IMR-90 (cell line): Measurements from ENCODE around the gene TMEM43. TPM values are rescaled to one million over a fixed set of nuclear protein-coding genes. Genes with fewer than 3 reads are reported as not detected.

Experiments used
- ATAC-seq: fragments of 200-7000 bp; cut with Tn5 transposase; 2 replicates; pipeline ENCODE4 v1.9.1; 2020; ENCODE audit warnings: low read depth, mild to moderate bottlenecking, moderate library complexity
- BruUV-seq: library from RNA; stranded (reverse); fragments of 400-500 nt; replicated peaks from 2 replicates; lab custom pipeline; 2021; lab: Mats Ljungman, UMichigan
- CTCF ChIA-PET: fragments of 300-600 bp; formaldehyde crosslinking; extraction: SDS; loops from one replicate; lab custom pipeline; 2021; ENCODE audit warnings: antibody characterized with exemption; lab: Yijun Ruan, JAX
- POLR2A ChIA-PET: fragments of 300-600 bp; sonication (Branson Sonifier 250); formaldehyde crosslinking; loops from one replicate; lab custom pipeline; 2022; ENCODE audit warnings: antibody characterized with exemption; ENCODE audit not compliant: unreplicated experiment; lab: Charles Lee
- DNase-seq: peaks from one replicate; pipeline ENCODE4 v3.0.0; 2013
- H2AFZ ChIP-seq: replicated peaks from 2 replicates; pipeline ENCODE3; 2013; ENCODE audit warnings: low read length, mild to moderate bottlenecking; ENCODE audit not compliant: poor library complexity
- H2AK5ac ChIP-seq: 2 replicates; pipeline ENCODE4 v1.6.1; 2013; ENCODE audit warnings: low read depth, low read length, inconsistent platforms
- H2AK9ac ChIP-seq: replicated peaks from 2 replicates; pipeline ENCODE3; 2013; ENCODE audit warnings: mild to moderate bottlenecking, low read depth, low read length, moderate library complexity; ENCODE audit not compliant: poor library complexity
- H2BK120ac ChIP-seq: 2 replicates; pipeline ENCODE4 v1.6.1; 2013; ENCODE audit warnings: low read depth, low read length, inconsistent platforms
- H2BK15ac ChIP-seq: 3 replicates; pipeline ENCODE4 v1.6.1; 2013; ENCODE audit warnings: low read depth, low read length, inconsistent platforms
- H2BK20ac ChIP-seq: 2 replicates; pipeline ENCODE4 v1.6.1; 2013; ENCODE audit warnings: low read depth, mild to moderate bottlenecking, inconsistent platforms, low read length, moderate library complexity
- H2BK5ac ChIP-seq: 2 replicates; pipeline ENCODE4 v1.6.1; 2013; ENCODE audit warnings: mild to moderate bottlenecking, low read depth, low read length, inconsistent platforms; ENCODE audit not compliant: poor library complexity, severe bottlenecking
- H3K14ac ChIP-seq: replicated peaks from 2 replicates; pipeline ENCODE4 v1.6.1; 2013; ENCODE audit warnings: low read depth, low read length, inconsistent platforms
- H3K18ac ChIP-seq: 2 replicates; pipeline ENCODE4 v1.6.1; 2013; ENCODE audit warnings: low read depth, low read length, control low read depth
- H3K23ac ChIP-seq: 2 replicates; pipeline ENCODE4 v1.6.1; 2013; ENCODE audit warnings: low read depth, low read length, inconsistent platforms
- H3K27ac ChIP-seq: 2 replicates; pipeline ENCODE4 v1.5.1; 2013; ENCODE audit warnings: mild to moderate bottlenecking, control low read depth, low read length; ENCODE audit not compliant: insufficient read depth
- H3K27me3 ChIP-seq: 2 replicates; pipeline ENCODE4 v1.6.1; 2013; ENCODE audit warnings: low read length; ENCODE audit not compliant: control insufficient read depth, insufficient read depth
- H3K36me3 ChIP-seq: 2 replicates; pipeline ENCODE4 v1.6.1; 2013; ENCODE audit warnings: low read length, mixed read lengths; ENCODE audit not compliant: control insufficient read depth, insufficient read depth
- H3K4ac ChIP-seq: 2 replicates; pipeline ENCODE4 v1.6.1; 2013; ENCODE audit warnings: low read depth, low read length, inconsistent platforms
- H3K4me1 ChIP-seq: 2 replicates; pipeline ENCODE4 v1.6.1; 2013; ENCODE audit warnings: low read length, mixed read lengths; ENCODE audit not compliant: control insufficient read depth, insufficient read depth
- H3K4me2 ChIP-seq: 2 replicates; pipeline ENCODE4 v1.6.1; 2013; ENCODE audit warnings: low read depth, mild to moderate bottlenecking, control low read depth, low read length, moderate library complexity
- H3K4me3 ChIP-seq: 2 replicates; pipeline ENCODE4 v1.5.1; 2013; ENCODE audit warnings: low read depth, mild to moderate bottlenecking, control low read depth, low read length, moderate library complexity; ENCODE audit not compliant: insufficient read depth
- H3K56ac ChIP-seq: 2 replicates; pipeline ENCODE4 v1.6.1; 2013; ENCODE audit warnings: low read length, inconsistent platforms; ENCODE audit not compliant: insufficient read depth; ENCODE audit errors: extremely low read depth
- H3K79me1 ChIP-seq, 2 experiments: 2 replicates each; pipeline ENCODE4 v1.6.1; 2013; ENCODE audit warnings: low read length in 2 of 2, inconsistent platforms in 1 of 2, low read depth in 1 of 2
- H3K9ac ChIP-seq: 2 replicates; pipeline ENCODE4 v1.6.1; 2013; ENCODE audit warnings: low read depth, low read length, control low read depth
- H3K9me1 ChIP-seq: 2 replicates; pipeline ENCODE4 v1.6.1; 2013; ENCODE audit warnings: low read length, inconsistent platforms; ENCODE audit not compliant: insufficient read depth
- H3K9me3 ChIP-seq: 2 replicates; pipeline ENCODE4 v1.6.1; 2013; ENCODE audit warnings: low read length; ENCODE audit not compliant: control insufficient read depth, insufficient read depth
- H4K20me1 ChIP-seq: 2 replicates; pipeline ENCODE4 v1.6.1; 2013; ENCODE audit warnings: low read length, inconsistent platforms; ENCODE audit not compliant: insufficient read depth
- H4K5ac ChIP-seq: 2 replicates; pipeline ENCODE4 v1.6.1; 2013; ENCODE audit warnings: mild to moderate bottlenecking, low read depth, low read length, control low read depth
- H4K8ac ChIP-seq, 2 experiments: 2 replicates each; pipeline ENCODE4 v1.6.1; 2013; ENCODE audit warnings: low read depth in 2 of 2, low read length in 2 of 2, control low read depth in 1 of 2, inconsistent platforms in 1 of 2
- H4K91ac ChIP-seq: 2 replicates; pipeline ENCODE4 v1.6.1; 2013; ENCODE audit warnings: low read depth, low read length, inconsistent platforms; ENCODE audit not compliant: insufficient read depth
- BHLHE40 ChIP-seq: fragments of 150-350 bp; IDR thresholded peaks from 2 replicates; pipeline ENCODE4 v1.6.1; 2016; ENCODE audit warnings: mild to moderate bottlenecking, low read depth, low read length
- CEBPB ChIP-seq: IDR thresholded peaks from 2 replicates; pipeline ENCODE4 v1.6.1; 2012; ENCODE audit warnings: low read depth, low read length, improper control_type of control experiment
- CHD1 ChIP-seq: IDR thresholded peaks from 2 replicates; pipeline ENCODE4 v1.6.1; 2012; ENCODE audit warnings: low read depth, low read length, improper control_type of control experiment
- FOS ChIP-seq: fragments of 150-350 bp; IDR thresholded peaks from 2 replicates; pipeline ENCODE4 v1.6.1; 2016; ENCODE audit warnings: low read depth, low read length
- MAFK ChIP-seq: IDR thresholded peaks from 2 replicates; pipeline ENCODE4 v1.6.1; 2012; ENCODE audit warnings: low read depth, low read length, improper control_type of control experiment
- MAZ ChIP-seq: IDR thresholded peaks from 2 replicates; pipeline ENCODE4 v1.6.1; 2012; ENCODE audit warnings: low read depth, mild to moderate bottlenecking, low read length, improper control_type of control experiment, moderate library complexity, borderline replicate concordance
- MXI1 ChIP-seq: IDR thresholded peaks from 2 replicates; pipeline ENCODE4 v1.6.1; 2012; ENCODE audit warnings: low read depth, mild to moderate bottlenecking, low read length, moderate library complexity, borderline replicate concordance
- NFE2L2 ChIP-seq: fragments of 150-350 bp; IDR thresholded peaks from 2 replicates; pipeline ENCODE4 v1.6.1; 2016; ENCODE audit warnings: low read depth, mild to moderate bottlenecking, low read length
- POLR2A ChIP-seq: IDR thresholded peaks from 2 replicates; pipeline ENCODE4 v1.6.1; 2012; ENCODE audit warnings: mild to moderate bottlenecking, low read depth, low read length
- RAD21 ChIP-seq: IDR thresholded peaks from 2 replicates; pipeline ENCODE4 v1.6.1; 2012; ENCODE audit warnings: low read length, improper control_type of control experiment
- RCOR1 ChIP-seq: IDR thresholded peaks from 2 replicates; pipeline ENCODE4 v1.6.1; 2012; ENCODE audit warnings: mild to moderate bottlenecking, low read length, improper control_type of control experiment; ENCODE audit not compliant: insufficient replicate concordance
- RFX5 ChIP-seq: IDR thresholded peaks from 2 replicates; pipeline ENCODE4 v1.8.0; 2012; ENCODE audit warnings: low read depth, mild to moderate bottlenecking, low read length, moderate library complexity
- SMC3 ChIP-seq: fragments of 150-350 bp; IDR thresholded peaks from 2 replicates; pipeline ENCODE4 v1.6.1; 2016; ENCODE audit warnings: low read depth, mild to moderate bottlenecking, antibody characterized with exemption, low read length, moderate library complexity
- WGBS, 2 experiments: methylation state at CpG; one replicate each; pipeline versions ENCODE4 v1.1.5 to v1.1.7; 2013; ENCODE audit warnings: missing lambda C conversion rate in 2 of 2; ENCODE audit not compliant: insufficient read length in 1 of 2; ENCODE audit errors: extremely low coverage in 2 of 2; 5-methylcytosine and 5-hydroxymethylcytosine counted together
- dilution Hi-C: fragments of 300-500 bp; cut with HindIII; formaldehyde crosslinking; loops from one replicate; pipeline ENCODE4 v1.14.3; 2018; ENCODE audit warnings: low sequenced_read_pairs; ENCODE audit not compliant: unreplicated experiment
- in situ Hi-C: fragments of 300-500 bp; cut with MboI; formaldehyde crosslinking; loops from 3 replicates; pipeline ENCODE4 v1.14.3; 2019; ENCODE audit warnings: low sequenced_read_pairs, inconsistent platforms, mixed read lengths
- intact Hi-C: fragments of 100-400 bp; cut with micrococcal nuclease; formaldehyde crosslinking; loops from 2 replicates; pipeline ENCODE4 v1.10.0; 2022
- polyA plus RNA-seq, 3 experiments: library from polyadenylated mRNA; depleted of rRNA; stranded (reverse); fragments of >200 nt; gene quantifications; 2 replicates each; pipeline ENCODE4 v1.2.3, GENCODE V29; 2012; ENCODE audit warnings: low replicate concordance in 1 of 3
- total RNA-seq: library from RNA; depleted of rRNA; stranded (reverse); fragments of >200 nt; gene quantifications from 2 replicates; pipeline ENCODE4 v1.2.3, GENCODE V29; 2012
- TF ChIP-seq, protein P1 (sequence below): fragments of 150-350 bp; IDR thresholded peaks from 2 replicates; pipeline ENCODE4 v1.6.1; 2017; ENCODE audit warnings: mild to moderate bottlenecking, antibody characterized with exemption, low read length, low read depth
- TF ChIP-seq, protein P2 (sequence below): conservative IDR thresholded peaks from 2 replicates; pipeline ENCODE4 v1.5.1; 2012; ENCODE audit warnings: mild to moderate bottlenecking, low read depth, low read length, improper control_type of control experiment
- TF ChIP-seq, protein P3 (sequence below): fragments of 150-350 bp; IDR thresholded peaks from 2 replicates; pipeline ENCODE4 v1.6.1; 2016; ENCODE audit warnings: low read depth, mild to moderate bottlenecking, low read length, moderate library complexity, borderline replicate concordance

Gene TMEM43
- total and polyA plus RNA-seq, 2 of the 4 experiments (the other 2 are of a cell fraction) = 109 to 114 TPM

DNA sequence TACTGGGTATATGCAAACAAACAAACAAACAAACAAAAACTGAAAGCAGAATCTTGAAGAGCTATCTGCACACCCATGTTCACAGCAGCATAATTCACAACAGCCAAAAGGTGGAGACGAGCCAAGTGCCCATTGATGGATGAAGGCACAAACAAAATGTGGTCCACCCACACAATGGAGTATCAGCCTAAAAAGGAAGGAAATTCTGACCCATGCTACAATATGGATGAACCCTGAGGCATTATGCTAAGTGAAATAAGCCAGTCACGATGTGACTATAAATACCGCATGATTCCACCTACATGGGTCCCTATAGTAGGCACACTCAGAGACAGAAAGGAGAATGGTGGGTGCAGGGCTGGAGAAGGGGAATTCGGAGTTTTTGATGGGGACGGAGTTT is 29.4 kb downstream of the TMEM43 start:
- POLR2A ChIA-PET = no interaction called here
- no peak overlapping the region for H2BK5ac ChIP-seq

More for the DNA sequence above, 29.4 kb downstream of the TMEM43 start:
- Histone ChIP-seq H2BK20ac (no peak overlapping the region), H3K4me2 (no peak overlapping the region), H2AK9ac (no peak overlapping the region), H3K4ac (no peak overlapping the region), H4K91ac (no peak overlapping the region), H3K4me3 (no peak overlapping the region), H3K23ac (no peak overlapping the region), H4K8ac (no peak overlapping the region), H2BK120ac (no peak overlapping the region), H2BK15ac (no peak overlapping the region), H3K18ac (no peak overlapping the region), H3K56ac (no peak overlapping the region), H3K9ac (no peak overlapping the region), H3K36me3 (peaks cover 66% of the 10 kb centered on the region), H3K4me1 (no peaks in the 10 kb centered on the region), H2AFZ (no peak overlapping the region), H3K14ac (no peak overlapping the region), H3K9me3 (no peaks in the 10 kb centered on the region), H3K79me1 (peaks cover 25 to 35% of the 10 kb centered on the region in 2 experiments), H2AK5ac (no peak overlapping the region), H3K27ac (no peak overlapping the region), H3K27me3 (no peaks in the 10 kb centered on the region), H4K5ac (no peak overlapping the region), H4K20me1 (no peaks in the 10 kb centered on the region), H3K9me1 (peaks cover under 1% of the 10 kb centered on the region; the same call in 1 of the 2 replicates)
- TF ChIP-seq RFX5 (no peak), CHD1 (no peak), POLR2A (no peak), MAFK (no peak), RAD21 (no peak), FOS (no peak), CEBPB (no peak), BHLHE40 (no peak), MXI1 (no peak), NFE2L2 (no peak), RCOR1 (no peak), SMC3 (no peak), MAZ (no peak)
- TF ChIP-seq, protein P1, sequence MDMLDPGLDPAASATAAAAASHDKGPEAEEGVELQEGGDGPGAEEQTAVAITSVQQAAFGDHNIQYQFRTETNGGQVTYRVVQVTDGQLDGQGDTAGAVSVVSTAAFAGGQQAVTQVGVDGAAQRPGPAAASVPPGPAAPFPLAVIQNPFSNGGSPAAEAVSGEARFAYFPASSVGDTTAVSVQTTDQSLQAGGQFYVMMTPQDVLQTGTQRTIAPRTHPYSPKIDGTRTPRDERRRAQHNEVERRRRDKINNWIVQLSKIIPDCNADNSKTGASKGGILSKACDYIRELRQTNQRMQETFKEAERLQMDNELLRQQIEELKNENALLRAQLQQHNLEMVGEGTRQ = no peak
- TF ChIP-seq, protein P2, sequence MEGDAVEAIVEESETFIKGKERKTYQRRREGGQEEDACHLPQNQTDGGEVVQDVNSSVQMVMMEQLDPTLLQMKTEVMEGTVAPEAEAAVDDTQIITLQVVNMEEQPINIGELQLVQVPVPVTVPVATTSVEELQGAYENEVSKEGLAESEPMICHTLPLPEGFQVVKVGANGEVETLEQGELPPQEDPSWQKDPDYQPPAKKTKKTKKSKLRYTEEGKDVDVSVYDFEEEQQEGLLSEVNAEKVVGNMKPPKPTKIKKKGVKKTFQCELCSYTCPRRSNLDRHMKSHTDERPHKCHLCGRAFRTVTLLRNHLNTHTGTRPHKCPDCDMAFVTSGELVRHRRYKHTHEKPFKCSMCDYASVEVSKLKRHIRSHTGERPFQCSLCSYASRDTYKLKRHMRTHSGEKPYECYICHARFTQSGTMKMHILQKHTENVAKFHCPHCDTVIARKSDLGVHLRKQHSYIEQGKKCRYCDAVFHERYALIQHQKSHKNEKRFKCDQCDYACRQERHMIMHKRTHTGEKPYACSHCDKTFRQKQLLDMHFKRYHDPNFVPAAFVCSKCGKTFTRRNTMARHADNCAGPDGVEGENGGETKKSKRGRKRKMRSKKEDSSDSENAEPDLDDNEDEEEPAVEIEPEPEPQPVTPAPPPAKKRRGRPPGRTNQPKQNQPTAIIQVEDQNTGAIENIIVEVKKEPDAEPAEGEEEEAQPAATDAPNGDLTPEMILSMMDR = no peak
- TF ChIP-seq, protein P3, sequence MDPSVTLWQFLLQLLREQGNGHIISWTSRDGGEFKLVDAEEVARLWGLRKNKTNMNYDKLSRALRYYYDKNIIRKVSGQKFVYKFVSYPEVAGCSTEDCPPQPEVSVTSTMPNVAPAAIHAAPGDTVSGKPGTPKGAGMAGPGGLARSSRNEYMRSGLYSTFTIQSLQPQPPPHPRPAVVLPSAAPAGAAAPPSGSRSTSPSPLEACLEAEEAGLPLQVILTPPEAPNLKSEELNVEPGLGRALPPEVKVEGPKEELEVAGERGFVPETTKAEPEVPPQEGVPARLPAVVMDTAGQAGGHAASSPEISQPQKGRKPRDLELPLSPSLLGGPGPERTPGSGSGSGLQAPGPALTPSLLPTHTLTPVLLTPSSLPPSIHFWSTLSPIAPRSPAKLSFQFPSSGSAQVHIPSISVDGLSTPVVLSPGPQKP = no peak
- dilution Hi-C loops = no loop called here
- in situ Hi-C loops = no loop called here
- BruUV-seq = no TSS peak
- WGBS, 2 experiments = 93 to 100% methylated on average over 2 to 3 of the region's 5 CpGs
- intact Hi-C loops = no loop called here
- no peak for DNase-seq
- CTCF ChIA-PET = no interaction called here
- ATAC-seq = no peak
